Naive B cell (primary cell): ENCODE data around the gene PRKCD. TPM values are rescaled to one million over a fixed set of nuclear protein-coding genes. Genes with fewer than 3 reads are reported as not detected.

ENCODE experiments used
- ATAC-seq, 2 donors: fragments of 150-1000 bp; cut with Tn5 transposase; 2 replicates each; pipeline ENCODE4 v1.10.0; 2021; ENCODE audit warnings: low read depth in 2 of 2, mild to moderate bottlenecking in 2 of 2, moderate library complexity in 2 of 2
- DNase-seq: peaks from one replicate; pipeline ENCODE4 v3.0.0; 2022
- H3K27ac Mint-ChIP-seq, 6 donors: one replicate each; pipeline ENCODE4 v1.8.0; 2020 to 2022; ENCODE audit warnings: mild to moderate bottlenecking in 6 of 6, mixed read lengths in 6 of 6, moderate library complexity in 5 of 6, inconsistent platforms in 2 of 6
- H3K27me3 Mint-ChIP-seq, 3 donors: one replicate each; pipeline ENCODE4 v1.8.0; 2021 to 2022; ENCODE audit warnings: mixed read lengths in 3 of 3, mild to moderate bottlenecking in 1 of 3
- H3K36me3 Mint-ChIP-seq, 2 donors: one replicate each; pipeline ENCODE4 v1.8.0; 2020 to 2022; ENCODE audit warnings: mixed read lengths in 2 of 2, inconsistent platforms in 1 of 2, mild to moderate bottlenecking in 1 of 2
- H3K4me1 Mint-ChIP-seq, 3 donors: one replicate each; pipeline ENCODE4 v1.8.0; 2020 to 2022; ENCODE audit warnings: mixed read lengths in 3 of 3, inconsistent platforms in 1 of 3, mild to moderate bottlenecking in 1 of 3, moderate library complexity in 1 of 3
- H3K4me3 Mint-ChIP-seq, 8 donors: one replicate each; pipeline ENCODE4 v1.8.0; 2020 to 2022; ENCODE audit warnings: mild to moderate bottlenecking in 8 of 8, mixed read lengths in 8 of 8, moderate library complexity in 8 of 8, inconsistent platforms in 2 of 8
- H3K9me3 Mint-ChIP-seq, 7 donors: one replicate each; pipeline ENCODE4 v1.8.0; 2020 to 2022; ENCODE audit warnings: mixed read lengths in 7 of 7, mild to moderate bottlenecking in 5 of 7, inconsistent platforms in 2 of 7, moderate library complexity in 1 of 7
- polyA plus RNA-seq, 6 donors: library from polyadenylated mRNA; unstranded; fragments of 300-500 nt; fragmentation: Illumina TruSeq; gene quantifications; one replicate each; pipeline ENCODE4 v1.2.3, GENCODE V29; 2021; ENCODE audit warnings: low read depth in 6 of 6

PRKCD gene
- polyA plus RNA-seq, 6 donors from 2014 or later = 22.2 to 53.0 (median 31.6) TPM

DNA sequence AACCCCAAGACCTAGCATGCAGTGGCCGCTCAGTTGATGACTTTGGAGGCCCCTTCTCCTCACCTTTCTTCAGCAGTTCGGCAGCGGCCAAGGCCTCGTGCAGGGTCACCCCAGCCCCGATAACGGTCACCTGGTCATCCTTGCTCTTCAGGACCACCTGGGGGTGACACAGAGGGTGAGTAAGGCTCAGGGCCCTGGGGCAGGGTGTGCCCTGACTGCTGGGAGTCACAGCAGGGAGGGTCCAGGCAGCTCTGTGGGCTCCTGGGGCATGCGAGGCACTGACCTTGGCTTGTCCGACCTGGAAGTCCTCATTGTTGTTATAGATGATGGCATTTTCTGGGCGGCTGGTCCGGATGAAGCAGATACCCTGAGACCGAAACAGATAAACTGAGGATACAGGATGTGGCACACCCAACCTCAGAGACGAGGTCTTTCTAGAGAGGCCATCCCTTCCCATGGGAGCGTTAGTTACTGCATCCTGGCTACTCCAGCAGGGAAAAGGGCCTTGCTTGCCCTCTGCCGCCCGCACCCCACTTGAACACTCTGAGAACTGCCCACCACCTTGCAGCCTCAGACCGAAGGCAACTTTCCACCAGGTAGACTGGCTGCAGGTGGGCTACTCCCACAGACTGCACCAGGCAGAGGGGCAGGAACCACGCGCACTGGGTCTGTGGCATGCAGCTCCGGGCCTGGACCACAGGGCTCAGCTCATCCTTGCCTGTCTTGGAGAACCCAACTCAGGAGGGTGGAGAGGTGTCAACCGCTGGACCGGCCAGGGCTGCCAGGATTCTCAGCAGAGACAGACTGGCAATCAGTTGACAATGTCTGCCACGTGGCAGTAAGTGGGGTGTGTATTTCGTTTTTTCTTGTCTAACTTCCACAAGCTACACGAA is 67.2 kb downstream of the PRKCD start:
- Mint-ChIP-seq H3K4me1 (peaks cover 0 to 1% (median 0%) of the 10 kb centered on the region in 3 donors), H3K9me3 (no peaks in the 10 kb centered on the region), H3K27me3 (no peaks in the 10 kb centered on the region), H3K4me3 (peak overlapping the region in 1 of 8 donors; percentile 72), H3K27ac (peak overlapping the region in 1 of 6 donors; percentile 22), H3K36me3 (peaks cover 11 to 15% of the 10 kb centered on the region in 2 donors)
- DNase-seq = no peak
- ATAC-seq = no peak

DNA sequence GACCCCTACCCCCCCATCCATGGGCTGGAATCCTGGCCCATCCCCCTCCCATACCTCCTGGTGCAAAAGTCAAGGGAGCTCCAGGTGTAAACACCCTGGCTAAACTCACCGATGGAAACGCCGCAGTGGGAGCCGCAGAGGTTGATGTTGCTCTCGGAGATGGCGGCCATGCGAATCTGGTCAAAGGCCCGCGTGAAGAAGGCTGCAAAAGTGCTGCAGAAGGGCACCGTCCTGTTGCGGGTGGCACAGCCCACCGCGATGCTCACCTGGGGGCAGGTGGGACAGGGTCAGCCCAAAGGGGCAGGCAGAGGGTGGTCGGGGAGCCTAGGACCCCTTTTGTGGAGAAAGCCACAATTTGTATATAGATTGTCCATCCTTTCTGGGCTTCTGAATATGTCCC is 68.2 kb downstream of the PRKCD start:
- Mint-ChIP-seq H3K4me1 (peaks cover 0 to 4% (median 0%) of the 10 kb centered on the region in 3 donors), H3K27ac (peak overlapping the region in 1 of 6 donors; percentile 50)
- no peak for ATAC-seq

DNA sequence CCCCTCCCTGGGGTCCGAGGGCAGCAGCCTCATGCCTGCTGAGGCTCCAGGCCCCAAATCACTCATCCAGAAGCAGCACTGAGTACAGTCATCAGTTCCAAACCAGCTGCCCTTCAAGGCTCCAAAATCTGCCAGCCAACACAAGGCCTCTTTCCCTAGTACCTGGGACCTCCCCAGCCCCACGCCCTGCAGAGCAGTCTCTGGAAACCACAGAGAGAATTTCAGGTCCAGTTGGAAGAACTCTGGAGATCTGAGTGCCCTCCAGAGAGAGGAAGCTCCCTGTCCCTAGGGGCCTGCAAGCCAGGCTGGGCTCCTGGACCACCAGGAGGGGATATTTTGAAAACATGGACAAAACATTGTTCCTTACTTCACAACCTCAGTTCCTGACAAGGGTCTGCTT is 68.6 kb downstream of the PRKCD start:
- peak overlapping the region in 1 of 6 donors; percentile 50 for H3K27ac Mint-ChIP-seq
- peaks cover 11 to 19% of the 10 kb centered on the region in 2 donors for H3K36me3 Mint-ChIP-seq
- peaks cover 0 to 4% (median 0%) of the 10 kb centered on the region in 3 donors for H3K4me1 Mint-ChIP-seq
- H3K9me3 Mint-ChIP-seq = no peaks in the 10 kb centered on the region
- DNase-seq = no peak
- H3K4me3 Mint-ChIP-seq = no peak overlapping the region
- H3K27me3 Mint-ChIP-seq = no peaks in the 10 kb centered on the region
- ATAC-seq = no peak

More for the DNA sequence above, 68.2 kb downstream of the PRKCD start:
- Mint-ChIP-seq H3K4me3 (no peak overlapping the region), H3K27me3 (no peaks in the 10 kb centered on the region), H3K36me3 (peaks cover 11 to 19% of the 10 kb centered on the region in 2 donors), H3K9me3 (no peaks in the 10 kb centered on the region)
- no peak for DNase-seq

DNA sequence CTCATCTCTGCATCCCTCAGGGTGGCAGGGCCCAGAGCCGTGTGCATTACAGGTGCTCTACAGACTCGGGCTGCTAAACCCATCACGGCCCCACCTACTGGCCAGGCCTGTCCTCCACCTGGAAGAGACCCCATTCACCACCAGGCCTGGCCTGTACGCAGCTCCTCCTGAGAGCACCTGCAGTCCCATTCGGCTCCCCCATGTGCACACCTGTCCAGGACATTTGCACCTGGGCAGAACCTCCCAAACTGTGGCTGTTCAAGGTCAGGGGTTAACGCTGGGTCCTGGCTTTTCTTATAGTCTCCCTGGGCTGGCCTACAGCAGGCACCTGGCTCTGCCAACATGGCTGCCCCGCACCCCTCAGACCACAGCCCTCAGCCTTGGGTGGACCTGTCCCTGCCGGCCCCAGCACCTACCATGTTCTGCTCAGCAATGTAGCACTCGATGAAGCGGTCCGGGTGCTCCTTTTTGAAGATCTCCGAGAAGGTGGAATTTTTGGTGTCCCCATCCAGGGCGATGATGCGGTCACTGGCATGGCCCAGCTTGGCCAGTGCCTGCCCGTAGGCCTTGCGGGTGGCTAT is 69.1 kb downstream of the PRKCD start:
- H3K36me3 Mint-ChIP-seq = peaks cover 11 to 19% of the 10 kb centered on the region in 2 donors
- H3K27ac Mint-ChIP-seq = no peak overlapping the region

DNA sequence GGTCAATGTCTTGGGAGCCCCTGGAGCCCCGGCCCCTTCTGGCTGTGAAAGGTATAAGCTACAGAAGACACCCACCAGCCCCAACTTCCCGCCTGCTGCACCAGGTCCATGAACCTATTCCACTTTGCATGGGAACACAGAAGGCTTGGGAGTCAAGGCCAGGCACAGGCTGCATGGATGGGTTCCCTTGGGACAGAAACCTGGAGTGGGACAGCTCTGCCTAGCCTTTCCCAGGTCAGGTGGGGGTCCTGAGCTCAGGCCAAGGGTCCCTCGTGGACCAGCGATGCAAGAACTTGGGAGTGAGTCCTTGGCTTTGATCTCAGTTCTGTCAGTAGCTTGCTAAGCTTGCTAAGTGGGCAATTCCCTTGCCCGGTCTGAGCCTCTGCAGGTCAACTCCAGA is 69.8 kb downstream of the PRKCD start:
- Mint-ChIP-seq H3K27ac (no peak overlapping the region), H3K4me3 (no peak overlapping the region), H3K36me3 (peaks cover 6 to 19% of the 10 kb centered on the region in 2 donors)

More for the DNA sequence above, 69.1 kb downstream of the PRKCD start:
- H3K27me3 Mint-ChIP-seq = no peaks in the 10 kb centered on the region
- H3K9me3 Mint-ChIP-seq = no peaks in the 10 kb centered on the region
- no peak overlapping the region for H3K4me3 Mint-ChIP-seq
- H3K4me1 Mint-ChIP-seq = peaks cover 0 to 4% (median 0%) of the 10 kb centered on the region in 3 donors
- DNase-seq (no peak), ATAC-seq (no peak)

DNA sequence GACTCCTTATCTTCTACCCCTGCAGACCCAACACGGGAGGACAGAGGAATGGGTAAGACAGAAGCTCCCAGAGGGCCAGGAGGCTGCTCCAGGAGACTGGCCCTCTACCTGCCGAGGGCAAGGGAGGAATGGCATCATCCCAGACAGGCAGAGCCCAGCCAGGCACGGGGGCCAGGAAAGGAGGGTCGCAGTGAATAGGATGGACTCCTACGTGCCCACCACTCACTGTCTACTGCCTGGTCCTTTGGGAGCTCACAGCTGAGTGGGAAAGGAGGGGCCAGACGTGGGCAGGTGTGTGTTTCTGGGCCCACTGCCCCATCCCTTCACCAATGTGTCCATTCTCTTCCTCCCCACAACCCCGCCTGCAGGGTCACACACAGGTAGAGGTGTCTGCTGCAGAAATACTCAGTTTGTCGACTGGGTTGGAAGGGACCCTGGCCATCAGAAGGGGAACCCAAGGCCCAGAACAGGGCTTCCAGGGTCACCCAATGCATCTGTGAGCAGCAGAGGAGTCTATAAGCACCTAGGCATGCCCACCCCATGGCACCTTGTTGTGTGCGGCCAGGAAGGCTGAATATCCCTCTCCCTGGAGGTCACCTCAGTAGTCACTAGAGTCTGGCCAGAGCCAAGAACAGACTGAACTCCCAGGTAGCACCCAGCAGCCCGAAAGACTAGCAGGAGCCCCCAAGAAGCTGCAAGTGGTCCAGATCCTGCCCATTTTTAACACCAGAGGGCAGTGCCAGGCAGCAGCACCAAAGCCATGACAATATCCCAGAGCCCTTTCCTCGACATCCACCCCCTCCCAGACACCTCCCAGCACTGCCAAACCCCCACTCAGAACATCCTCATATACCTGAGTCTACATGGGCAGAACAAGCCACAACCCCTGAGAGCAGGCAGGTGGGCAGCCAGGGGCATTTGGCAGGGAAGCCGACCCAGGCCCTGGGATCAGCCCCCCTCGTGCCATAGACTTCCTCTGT is 70.8 kb downstream of the PRKCD start:
- H3K9me3 Mint-ChIP-seq = no peaks in the 10 kb centered on the region
- DNase-seq (no peak), ATAC-seq (no peak)
- peaks cover 6 to 17% of the 10 kb centered on the region in 2 donors for H3K36me3 Mint-ChIP-seq
- peak overlapping the region in 1 of 6 donors; percentile 38 for H3K27ac Mint-ChIP-seq
- H3K27me3 Mint-ChIP-seq = no peaks in the 10 kb centered on the region
- no peak overlapping the region for H3K4me3 Mint-ChIP-seq
- peaks cover 0 to 4% (median 0%) of the 10 kb centered on the region in 3 donors for H3K4me1 Mint-ChIP-seq

More for the DNA sequence above, 69.8 kb downstream of the PRKCD start:
- no peaks in the 10 kb centered on the region for H3K9me3 Mint-ChIP-seq
- H3K4me1 Mint-ChIP-seq = peaks cover 0 to 4% (median 0%) of the 10 kb centered on the region in 3 donors
- no peaks in the 10 kb centered on the region for H3K27me3 Mint-ChIP-seq
- no peak for DNase-seq
- no peak for ATAC-seq

DNA sequence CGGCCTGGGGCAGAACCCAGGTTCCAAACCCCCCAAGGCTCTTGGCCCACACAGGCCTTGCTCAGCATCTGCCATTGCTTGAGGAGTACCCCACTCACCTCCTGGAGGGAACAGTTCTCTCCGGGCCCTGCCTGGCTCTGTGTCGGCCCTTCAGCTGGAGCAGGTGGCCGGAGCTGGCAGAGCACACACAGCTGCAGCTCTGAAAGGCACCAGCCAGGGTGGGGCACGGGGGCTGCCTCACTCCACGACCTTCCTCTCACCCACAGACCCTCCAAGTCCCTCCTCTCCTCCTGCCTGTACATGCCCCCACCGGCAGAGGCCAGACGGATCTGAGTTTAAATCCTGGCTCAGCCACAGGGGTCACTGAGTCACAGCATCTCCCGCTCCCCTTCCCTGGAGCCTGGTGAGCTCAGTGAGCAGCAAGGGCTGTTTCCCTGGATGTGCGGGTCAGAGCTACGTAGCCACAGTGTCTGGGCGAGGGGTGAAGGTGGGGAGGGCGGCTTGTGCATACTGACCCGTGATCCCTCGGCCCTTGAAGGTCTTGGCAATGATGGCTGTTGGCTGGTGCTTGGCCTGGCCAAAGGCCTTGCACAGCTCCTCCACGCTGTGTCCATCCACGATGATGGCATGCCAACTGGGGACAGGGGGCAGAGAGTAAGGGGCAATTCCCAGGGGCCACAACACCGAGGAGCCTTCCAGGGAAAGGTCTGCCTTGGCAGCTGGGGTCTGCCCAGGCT is 71.8 kb downstream of the PRKCD start:
- peaks cover 0 to 4% (median 0%) of the 10 kb centered on the region in 3 donors for H3K4me1 Mint-ChIP-seq
- peak overlapping the region in 2 of 6 donors; percentile 24 to 36 for H3K27ac Mint-ChIP-seq
- H3K36me3 Mint-ChIP-seq = peaks cover under 1 to 8% of the 10 kb centered on the region in 2 donors
- DNase-seq (no peak), ATAC-seq (no peak)
- no peak overlapping the region for H3K4me3 Mint-ChIP-seq
- H3K9me3 Mint-ChIP-seq = no peaks in the 10 kb centered on the region
- no peaks in the 10 kb centered on the region for H3K27me3 Mint-ChIP-seq

DNA sequence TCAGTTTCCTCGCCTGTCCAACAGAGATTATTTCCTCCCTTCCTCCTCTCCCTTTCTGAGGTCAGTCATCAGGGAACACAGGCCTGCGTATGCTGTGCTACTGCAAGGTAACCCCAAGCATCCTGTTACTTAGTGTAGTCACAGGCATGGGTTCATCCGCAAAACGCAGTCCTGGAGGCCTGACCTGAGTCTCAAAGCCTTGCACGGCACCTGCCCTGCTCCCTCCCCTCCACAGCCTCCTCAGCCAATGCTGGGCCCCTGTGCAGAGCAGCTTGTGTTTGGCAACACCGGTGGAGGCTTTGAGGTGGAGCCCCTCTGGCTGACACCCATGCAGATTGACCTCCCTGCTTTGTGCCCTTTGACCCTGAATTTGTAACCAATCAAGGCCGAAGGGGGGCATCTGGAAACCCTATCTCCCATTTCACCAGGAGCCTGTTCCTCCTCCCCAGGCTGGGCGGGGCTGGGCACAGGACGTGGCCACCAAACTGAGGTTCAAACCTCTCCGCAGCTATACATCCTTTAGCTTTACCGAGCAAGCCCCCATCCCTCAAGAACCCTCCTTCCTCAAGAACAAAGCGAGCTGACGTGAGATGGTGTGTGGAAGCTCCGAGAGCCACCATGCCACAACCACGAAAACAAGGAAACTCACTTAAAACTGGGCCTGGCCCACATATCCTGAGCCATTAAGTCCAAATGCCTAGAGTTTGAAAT is 73.3 kb downstream of the PRKCD start:
- Mint-ChIP-seq H3K36me3 (peaks cover 0 to 8% of the 10 kb centered on the region in 2 donors), H3K4me3 (no peak overlapping the region), H3K27ac (peak overlapping the region in 1 of 6 donors; percentile 58), H3K9me3 (no peaks in the 10 kb centered on the region), H3K27me3 (no peaks in the 10 kb centered on the region), H3K4me1 (peaks cover 0 to 4% (median 0%) of the 10 kb centered on the region in 3 donors)
- ATAC-seq = no peak
- no peak for DNase-seq

DNA sequence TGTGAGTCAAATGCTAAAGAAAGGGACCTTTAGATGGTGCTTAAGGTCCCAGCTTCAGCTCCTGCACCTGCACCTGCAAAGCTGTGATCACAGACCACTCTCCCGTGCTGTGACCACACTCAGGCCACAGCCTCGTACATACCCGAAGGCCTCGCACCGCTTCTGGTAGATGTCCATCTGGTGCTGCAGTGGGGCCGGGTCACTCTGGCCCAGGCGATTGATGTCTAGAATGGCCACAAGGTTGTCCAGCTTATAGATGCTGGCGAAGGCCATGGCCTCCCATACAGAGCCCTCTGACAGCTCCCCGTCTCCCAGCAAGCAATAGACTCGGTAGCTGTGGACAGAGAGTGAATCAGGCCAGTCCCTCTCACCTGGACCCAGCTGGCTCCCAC is 73.8 kb downstream of the PRKCD start:
- ATAC-seq (no peak), DNase-seq (no peak)
- Mint-ChIP-seq H3K27me3 (no peaks in the 10 kb centered on the region), H3K4me3 (no peak overlapping the region), H3K4me1 (peaks cover 0 to 4% (median 0%) of the 10 kb centered on the region in 3 donors), H3K27ac (no peak overlapping the region), H3K36me3 (peaks cover 2 to 8% of the 10 kb centered on the region in 2 donors), H3K9me3 (no peaks in the 10 kb centered on the region)

DNA sequence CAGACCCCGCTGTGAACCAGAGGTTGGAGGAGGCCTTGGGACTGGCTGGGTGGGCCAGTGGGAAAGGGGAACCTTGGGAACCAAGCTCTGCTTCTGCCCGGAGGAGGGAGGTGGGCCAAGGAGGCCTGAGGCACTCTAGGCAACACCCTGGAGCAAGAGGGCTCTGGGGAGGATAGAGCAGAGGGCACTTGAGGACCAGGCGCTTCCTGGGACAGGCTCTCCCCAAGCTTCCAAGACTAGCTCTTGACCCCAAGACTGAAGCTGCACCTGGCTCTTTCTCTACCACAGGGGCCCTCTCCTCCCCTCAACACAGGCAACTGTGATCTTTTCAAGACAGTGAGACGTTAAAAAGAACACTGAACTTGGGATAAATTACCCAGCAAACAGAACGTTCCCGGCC is 74.5 kb downstream of the PRKCD start:
- H3K9me3 Mint-ChIP-seq = no peaks in the 10 kb centered on the region
- H3K4me3 Mint-ChIP-seq = no peak overlapping the region
- no peak for DNase-seq
- H3K4me1 Mint-ChIP-seq = peaks cover 0 to 4% (median 0%) of the 10 kb centered on the region in 3 donors
- no peak overlapping the region for H3K27ac Mint-ChIP-seq
- peaks cover 4 to 8% of the 10 kb centered on the region in 2 donors for H3K36me3 Mint-ChIP-seq
- ATAC-seq = no peak
- no peaks in the 10 kb centered on the region for H3K27me3 Mint-ChIP-seq

DNA sequence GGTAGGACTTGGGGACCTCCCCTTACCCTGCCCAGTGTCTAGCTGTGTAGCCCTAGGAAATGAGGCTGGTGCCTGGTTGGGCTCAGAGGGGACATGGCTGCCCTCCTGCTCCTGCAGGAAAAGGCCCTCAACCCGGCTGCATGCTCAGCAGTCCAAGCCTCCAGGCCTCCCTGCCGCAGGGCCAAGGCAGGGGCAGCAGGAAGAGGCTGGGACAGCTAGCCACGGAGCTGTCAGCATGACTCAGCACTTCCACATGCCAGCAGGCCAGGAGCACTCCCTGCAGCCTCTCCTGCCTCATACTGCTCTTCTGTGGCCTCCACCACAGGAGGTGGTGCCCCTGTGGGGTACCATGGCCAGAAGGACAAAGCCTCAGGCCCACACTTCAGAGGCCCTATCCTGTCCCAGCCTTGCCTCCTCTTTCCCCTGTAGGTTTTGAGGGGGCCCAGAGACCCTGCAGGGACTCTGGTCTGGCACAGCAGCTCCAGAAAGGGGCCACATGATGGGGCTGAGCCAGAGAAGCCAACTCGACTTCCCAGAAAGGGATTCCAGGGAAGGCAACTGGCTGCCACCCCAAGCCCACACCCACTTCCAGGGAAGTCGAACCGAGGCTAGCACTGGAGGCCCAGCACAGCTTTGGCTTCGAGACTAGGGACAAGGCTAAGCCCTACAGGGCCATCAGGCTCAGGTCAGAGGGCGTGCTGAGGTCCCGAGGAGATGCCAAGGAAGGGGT is 75.3 kb downstream of the PRKCD start:
- ATAC-seq (no peak), DNase-seq (no peak)
- Mint-ChIP-seq H3K36me3 (peaks cover 4 to 8% of the 10 kb centered on the region in 2 donors), H3K27ac (no peak overlapping the region), H3K4me3 (no peak overlapping the region), H3K27me3 (no peaks in the 10 kb centered on the region), H3K9me3 (no peaks in the 10 kb centered on the region), H3K4me1 (peaks cover 0 to 4% (median 0%) of the 10 kb centered on the region in 3 donors)
